ENCODE data around the gene ADAMTSL2. TPM values are rescaled to one million over a fixed set of nuclear protein-coding genes. Genes with fewer than 3 reads are reported as not detected.
A peak's percentile ranks its signal among the peaks of the same experiment; 100 is the strongest.

ADAMTSL2 gene
- total RNA-seq, 1 donor from 2014 or later = 0.16 TPM

DNA sequence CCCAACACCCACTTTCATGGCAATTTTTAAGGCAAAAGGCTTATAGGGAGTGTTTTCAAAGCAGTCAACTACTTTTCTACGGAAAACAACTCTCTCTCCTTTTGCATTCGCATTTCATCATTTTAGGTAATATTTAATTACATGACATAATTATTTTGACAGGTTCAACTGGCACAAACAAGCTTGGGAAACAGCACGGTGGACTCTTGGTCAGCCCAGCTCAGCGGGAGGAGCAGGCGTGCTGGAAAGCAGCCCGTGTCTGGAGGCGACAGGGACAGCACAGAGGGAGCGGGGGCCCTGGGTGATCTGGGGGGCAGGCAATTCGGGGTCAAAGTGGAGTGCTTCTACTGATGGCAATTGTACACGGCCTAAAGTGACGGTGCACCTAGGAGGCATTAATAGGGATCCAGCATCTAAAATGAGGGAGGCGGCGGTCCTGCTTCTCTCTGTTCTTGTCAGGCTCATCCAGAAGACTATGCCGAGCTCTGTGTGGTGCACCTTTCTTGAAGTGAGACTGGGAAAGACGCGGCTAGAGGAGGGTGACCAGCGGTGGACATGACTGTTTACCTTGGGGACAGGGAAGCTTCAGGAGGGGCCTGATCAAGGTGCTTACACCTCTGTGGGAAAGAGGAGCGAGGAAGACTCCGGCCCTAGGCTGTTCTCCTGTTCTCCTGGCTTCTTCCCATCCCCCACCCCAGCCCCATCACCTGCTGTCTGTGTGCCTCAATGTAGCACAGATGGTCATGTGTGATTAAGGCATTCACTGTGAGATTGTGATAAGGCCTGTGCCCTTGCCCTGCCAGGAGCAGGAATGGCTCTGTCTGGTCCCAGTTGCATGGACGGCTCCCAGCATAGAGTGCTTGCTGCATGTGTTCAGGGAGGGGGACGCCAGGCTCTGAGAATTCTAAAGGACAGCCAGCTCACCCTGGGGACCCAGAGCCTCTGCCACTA lies 13.1 kb upstream of the ADAMTSL2 start:
- peaks cover 4% of the 10 kb centered on the region for H3K27me3 Mint-ChIP-seq (ENCODE audit: low read depth)
- peaks cover 6% of the 10 kb centered on the region for H3K4me1 Mint-ChIP-seq
- no peaks in the 10 kb centered on the region for H3K36me3 Mint-ChIP-seq (ENCODE audit: low read depth)
- H3K4me3 Mint-ChIP-seq = no peak overlapping the region
- peak overlapping the region; percentile 64 for H3K27ac Mint-ChIP-seq (ENCODE audit: unreplicated experiment)
- DNase-seq (ENCODE audit: low read depth, low spot score) = no peak
- H3K9me3 Mint-ChIP-seq = no peaks in the 10 kb centered on the region
- TF ChIP-seq CTCF (conservative IDR thresholded peaks at IDR 0.05) = no peak

DNA sequence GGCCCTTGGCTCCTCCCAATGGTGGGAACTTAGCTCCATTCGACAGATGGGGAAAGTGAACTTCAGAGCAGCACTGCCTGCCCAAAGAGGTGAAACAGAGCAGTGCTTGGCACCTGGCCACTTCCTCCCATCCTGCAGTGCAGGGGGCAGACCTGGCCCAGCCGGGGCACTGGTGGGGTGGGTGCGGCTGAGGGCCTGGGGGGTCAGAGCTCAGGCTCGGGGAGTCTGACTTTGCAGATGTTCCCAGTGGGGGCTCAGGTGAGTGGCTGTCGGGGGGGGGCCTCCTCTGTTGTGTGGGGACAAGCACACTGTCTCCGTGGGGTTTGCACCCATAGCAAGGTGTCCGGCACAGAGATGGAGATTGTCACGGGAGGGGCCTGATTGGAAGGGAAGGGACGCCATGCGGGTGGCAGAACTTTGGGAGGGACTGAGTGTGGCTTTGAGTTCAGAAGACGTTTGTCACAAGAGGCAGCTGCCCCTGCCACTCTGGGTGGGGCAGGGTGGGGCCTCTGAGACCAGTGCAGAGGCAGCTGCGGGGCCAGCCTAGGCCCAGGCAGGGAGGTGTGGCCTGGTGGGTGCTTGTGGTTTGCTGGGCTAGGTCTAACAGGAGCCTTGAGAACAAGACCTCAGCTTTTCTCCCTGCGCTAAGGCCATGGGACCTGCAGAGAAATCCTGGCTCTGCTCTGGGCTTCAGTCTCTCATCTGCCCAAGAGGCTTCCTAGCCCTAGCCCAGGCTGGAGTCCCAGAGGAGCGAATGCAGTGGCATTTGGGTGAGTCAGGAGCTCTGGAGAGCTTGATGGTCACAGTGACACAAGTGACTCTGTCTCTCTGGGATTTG lies 12.2 kb upstream of the ADAMTSL2 start:
- Mint-ChIP-seq H3K36me3 (ENCODE audit: low read depth) (no peaks in the 10 kb centered on the region), H3K27me3 (ENCODE audit: low read depth) (peaks cover 10% of the 10 kb centered on the region)

GRCh38 chr9:133523106-133523505 lies 11.4 kb upstream of the ADAMTSL2 start:
- Mint-ChIP-seq H3K27me3 (ENCODE audit: low read depth) (peaks cover 14% of the 10 kb centered on the region), H3K4me1 (peaks cover 17% of the 10 kb centered on the region), H3K27ac (ENCODE audit: unreplicated experiment) (peak overlapping the region; percentile 27), H3K36me3 (ENCODE audit: low read depth) (no peaks in the 10 kb centered on the region), H3K4me3 (no peak overlapping the region), H3K9me3 (no peaks in the 10 kb centered on the region)
- no peak for DNase-seq (ENCODE audit: low read depth, low spot score)
- no peak for TF ChIP-seq CTCF (conservative IDR thresholded peaks at IDR 0.05)

More for the DNA sequence above, 12.2 kb upstream of the ADAMTSL2 start:
- H3K4me1 Mint-ChIP-seq = peaks cover 15% of the 10 kb centered on the region
- no peak overlapping the region for H3K4me3 Mint-ChIP-seq
- H3K27ac Mint-ChIP-seq (ENCODE audit: unreplicated experiment) = peak overlapping the region; percentile 27
- no peak for DNase-seq (ENCODE audit: low read depth, low spot score)
- TF ChIP-seq CTCF (conservative IDR thresholded peaks at IDR 0.05) = no peak
- H3K9me3 Mint-ChIP-seq = no peaks in the 10 kb centered on the region

GRCh38 chr9:133524146-133524545 lies 10.4 kb upstream of the ADAMTSL2 start:
- Mint-ChIP-seq H3K36me3 (ENCODE audit: low read depth) (no peaks in the 10 kb centered on the region), H3K4me3 (no peak overlapping the region), H3K27ac (ENCODE audit: unreplicated experiment) (no peak overlapping the region), H3K27me3 (ENCODE audit: low read depth) (peaks cover 14% of the 10 kb centered on the region), H3K9me3 (no peaks in the 10 kb centered on the region), H3K4me1 (peaks cover 17% of the 10 kb centered on the region)
- no peak for TF ChIP-seq CTCF (conservative IDR thresholded peaks at IDR 0.05)
- DNase-seq (ENCODE audit: low read depth, low spot score) = no peak

- no peak within 1 kb of the TSS for H3K27ac Mint-ChIP-seq (ENCODE audit: unreplicated experiment)
- H3K36me3 Mint-ChIP-seq (ENCODE audit: low read depth) = no peaks in the 10 kb centered on the region
- no peaks in the 10 kb centered on the region for H3K9me3 Mint-ChIP-seq
- no peak within 1 kb of the TSS for H3K4me3 Mint-ChIP-seq
- no peak for DNase-seq (ENCODE audit: low read depth, low spot score)
- TF ChIP-seq CTCF (conservative IDR thresholded peaks at IDR 0.05) = no peak
- peaks cover 17% of the 10 kb centered on the region for H3K4me1 Mint-ChIP-seq
- H3K27me3 Mint-ChIP-seq (ENCODE audit: low read depth) = peaks cover 14% of the 10 kb centered on the region
These were observed 9.8 kb upstream of the ADAMTSL2 start, which contains the start of gene MYMK for GRCh38 chr9:133524679-133525228. Gene MYMK, minus strand, starts transcription at chr9:133524959. Its CDS starts 115 bp downstream, at chr9:133524844.
